Duodenal mucosa (tissue), 2 donors: ENCODE measurements around the gene KRTAP10-6.
"Not testable (repeated sequence)": the region's sequence is repeated elsewhere in the genome, so short reads cannot be mapped to it uniquely, and the experiment has no call there.

ENCODE experiments used
- H3K27ac ChIP-seq: one replicate; pipeline ENCODE4 v1.7.0; 2013; ENCODE audit warnings: low read depth, low read length
- H3K27me3 ChIP-seq, 2 donors: one replicate each; pipeline ENCODE4 v1.7.0; 2013; ENCODE audit warnings: low read length in 2 of 2, control low read depth in 1 of 2; ENCODE audit not compliant: insufficient read depth in 2 of 2, control insufficient read depth in 1 of 2
- H3K36me3 ChIP-seq, 2 donors: one replicate each; pipeline ENCODE4 v1.7.0; 2013; ENCODE audit warnings: low read length in 2 of 2, control low read depth in 1 of 2; ENCODE audit not compliant: insufficient read depth in 2 of 2, control insufficient read depth in 1 of 2
- H3K4me1 ChIP-seq, 2 donors: one replicate each; pipeline ENCODE4 v1.7.0; 2013; ENCODE audit warnings: low read length in 2 of 2, control low read depth in 1 of 2; ENCODE audit not compliant: insufficient read depth in 2 of 2, control insufficient read depth in 1 of 2
- H3K4me3 ChIP-seq, 2 donors: one replicate each; pipeline ENCODE4 v1.7.0; 2013; ENCODE audit warnings: low read length in 2 of 2, low read depth in 1 of 2
- H3K9ac ChIP-seq, 2 donors: one replicate each; pipeline ENCODE4 v1.7.0; 2013; ENCODE audit warnings: low read length in 2 of 2, low read depth in 1 of 2
- H3K9me3 ChIP-seq, 2 donors: one replicate each; pipeline ENCODE4 v1.7.0; 2013; ENCODE audit warnings: low read length in 2 of 2, control low read depth in 1 of 2; ENCODE audit not compliant: control insufficient read depth in 1 of 2

Gene KRTAP10-6

GRCh38 chr21:44628707-44629391 is 36.5 kb upstream of the KRTAP10-6 start:
- Histone ChIP-seq H3K4me1 (no peaks in the 10 kb centered on the region), H3K4me3 (no peak overlapping the region), H3K27ac (no peak overlapping the region), H3K9ac (no peak overlapping the region), H3K9me3 (peaks cover 6 to 10% of the 10 kb centered on the region in 2 donors), H3K36me3 (no peaks in the 10 kb centered on the region), H3K27me3 (peaks cover 0 to 5% of the 10 kb centered on the region in 2 donors)

- not testable (repeated sequence) for H3K4me1 ChIP-seq, H3K4me3 ChIP-seq, H3K27ac ChIP-seq, H3K9ac ChIP-seq, H3K36me3 ChIP-seq, H3K27me3 ChIP-seq
- peaks cover 15 to 18% of the 10 kb centered on the region in 2 donors for H3K9me3 ChIP-seq
Measured at GRCh38 chr21:44627831-44628233, 35.5 kb upstream of the KRTAP10-6 start.

GRCh38 chr21:44627181-44627822 is 35.0 kb upstream of the KRTAP10-6 start:
- H3K9me3 ChIP-seq, result peaks cover 15 to 18% of the 10 kb centered on the region in 2 donors
- H3K4me1 ChIP-seq, H3K36me3 ChIP-seq, H3K9ac ChIP-seq, H3K4me3 ChIP-seq, H3K27ac ChIP-seq, H3K27me3 ChIP-seq: not testable (repeated sequence)

GRCh38 chr21:44626673-44627143 is 34.4 kb upstream of the KRTAP10-6 start, which contains the start of gene KRTAP10-9:
Gene KRTAP10-9 (plus strand): TSS chr21:44627093. CDS start chr21:44627172, 79 bp downstream.
- H3K4me1 ChIP-seq, result no peaks in the 10 kb centered on the region
- H3K9ac ChIP-seq, result no peak within 1 kb of the TSS
- H3K9me3 ChIP-seq, result peaks cover 11 to 15% of the 10 kb centered on the region in 2 donors
- H3K27ac ChIP-seq, result no peak within 1 kb of the TSS
- no peak within 1 kb of the TSS for H3K4me3 ChIP-seq
- H3K27me3 ChIP-seq, result peaks cover 0 to 5% of the 10 kb centered on the region in 2 donors
- H3K36me3 ChIP-seq, result no peaks in the 10 kb centered on the region

GRCh38 chr21:44626262-44626661 is 34.0 kb upstream of the KRTAP10-6 start:
- H3K9ac ChIP-seq, result no peak overlapping the region
- peaks cover 0 to 5% of the 10 kb centered on the region in 2 donors for H3K27me3 ChIP-seq
- peaks cover 11 to 15% of the 10 kb centered on the region in 2 donors for H3K9me3 ChIP-seq
- H3K36me3 ChIP-seq, result no peaks in the 10 kb centered on the region
- H3K4me1 ChIP-seq, result no peaks in the 10 kb centered on the region
- H3K27ac ChIP-seq, result no peak overlapping the region
- H3K4me3 ChIP-seq, result no peak overlapping the region

- Histone ChIP-seq H3K27ac (no peak overlapping the region), H3K4me1 (no peaks in the 10 kb centered on the region), H3K4me3 (no peak overlapping the region), H3K9ac (no peak overlapping the region), H3K36me3 (no peaks in the 10 kb centered on the region), H3K9me3 (peaks cover 11 to 15% of the 10 kb centered on the region in 2 donors), H3K27me3 (peaks cover 0 to 5% of the 10 kb centered on the region in 2 donors)
Measured at GRCh38 chr21:44625756-44626155, 33.5 kb upstream of the KRTAP10-6 start.

GRCh38 chr21:44623575-44623974 is 31.3 kb upstream of the KRTAP10-6 start:
- H3K4me3 ChIP-seq, result no peak overlapping the region
- H3K9ac ChIP-seq, result no peak overlapping the region
- no peaks in the 10 kb centered on the region for H3K36me3 ChIP-seq
- no peaks in the 10 kb centered on the region for H3K27me3 ChIP-seq
- no peak overlapping the region for H3K27ac ChIP-seq
- H3K4me1 ChIP-seq, result peaks cover 0 to 8% of the 10 kb centered on the region in 2 donors
- H3K9me3 ChIP-seq, result peaks cover 11 to 15% of the 10 kb centered on the region in 2 donors

GRCh38 chr21:44619886-44620285 is 27.6 kb upstream of the KRTAP10-6 start:
- Histone ChIP-seq H3K4me3 (no peak overlapping the region), H3K36me3 (no peaks in the 10 kb centered on the region), H3K9ac (no peak overlapping the region), H3K27me3 (no peaks in the 10 kb centered on the region), H3K27ac (no peak overlapping the region), H3K4me1 (peaks cover 0 to 11% of the 10 kb centered on the region in 2 donors), H3K9me3 (peaks cover 11 to 15% of the 10 kb centered on the region in 2 donors)

- no peak overlapping the region for H3K4me3 ChIP-seq
- H3K4me1 ChIP-seq, result peaks cover 0 to 11% of the 10 kb centered on the region in 2 donors
- H3K9me3 ChIP-seq, result peaks cover 9% of the 10 kb centered on the region in 2 donors
- no peaks in the 10 kb centered on the region for H3K36me3 ChIP-seq
- no peak overlapping the region for H3K27ac ChIP-seq
- no peaks in the 10 kb centered on the region for H3K27me3 ChIP-seq
- H3K9ac ChIP-seq, result no peak overlapping the region
Measured at GRCh38 chr21:44618909-44619308, 26.6 kb upstream of the KRTAP10-6 start.

GRCh38 chr21:44618504-44618903 is 26.2 kb upstream of the KRTAP10-6 start:
- peaks cover 0 to 11% of the 10 kb centered on the region in 2 donors for H3K4me1 ChIP-seq
- no peaks in the 10 kb centered on the region for H3K36me3 ChIP-seq
- peaks cover 5 to 7% of the 10 kb centered on the region in 2 donors for H3K9me3 ChIP-seq
- no peak overlapping the region for H3K27ac ChIP-seq
- no peak overlapping the region for H3K4me3 ChIP-seq
- no peaks in the 10 kb centered on the region for H3K27me3 ChIP-seq
- no peak overlapping the region for H3K9ac ChIP-seq
